IMR-90 (cell line): ENCODE measurements around the gene SLC23A1. TPM values are rescaled to one million over a fixed set of nuclear protein-coding genes. Genes with fewer than 3 reads are reported as not detected.

ENCODE experiments used
- ATAC-seq: fragments of 200-7000 bp; cut with Tn5 transposase; 2 replicates; pipeline ENCODE4 v1.9.1; 2020; ENCODE audit warnings: low read depth, mild to moderate bottlenecking, moderate library complexity
- BruUV-seq: library from RNA; stranded (reverse); fragments of 400-500 nt; replicated peaks from 2 replicates; lab custom pipeline; 2021; lab: Mats Ljungman, UMichigan
- CTCF ChIA-PET: fragments of 300-600 bp; formaldehyde crosslinking; extraction: SDS; loops from one replicate; lab custom pipeline; 2021; ENCODE audit warnings: antibody characterized with exemption; lab: Yijun Ruan, JAX
- POLR2A ChIA-PET: fragments of 300-600 bp; sonication (Branson Sonifier 250); formaldehyde crosslinking; loops from one replicate; lab custom pipeline; 2022; ENCODE audit warnings: antibody characterized with exemption; ENCODE audit not compliant: unreplicated experiment; lab: Charles Lee
- DNase-seq: peaks from one replicate; pipeline ENCODE4 v3.0.0; 2013
- H2AFZ ChIP-seq: replicated peaks from 2 replicates; pipeline ENCODE3; 2013; ENCODE audit warnings: low read length, mild to moderate bottlenecking; ENCODE audit not compliant: poor library complexity
- H2AK5ac ChIP-seq: 2 replicates; pipeline ENCODE4 v1.6.1; 2013; ENCODE audit warnings: low read depth, low read length, inconsistent platforms
- H2AK9ac ChIP-seq: replicated peaks from 2 replicates; pipeline ENCODE3; 2013; ENCODE audit warnings: mild to moderate bottlenecking, low read depth, low read length, moderate library complexity; ENCODE audit not compliant: poor library complexity
- H2BK120ac ChIP-seq: 2 replicates; pipeline ENCODE4 v1.6.1; 2013; ENCODE audit warnings: low read depth, low read length, inconsistent platforms
- H2BK15ac ChIP-seq: 3 replicates; pipeline ENCODE4 v1.6.1; 2013; ENCODE audit warnings: low read depth, low read length, inconsistent platforms
- H2BK20ac ChIP-seq: 2 replicates; pipeline ENCODE4 v1.6.1; 2013; ENCODE audit warnings: low read depth, mild to moderate bottlenecking, inconsistent platforms, low read length, moderate library complexity
- H2BK5ac ChIP-seq: 2 replicates; pipeline ENCODE4 v1.6.1; 2013; ENCODE audit warnings: mild to moderate bottlenecking, low read depth, low read length, inconsistent platforms; ENCODE audit not compliant: poor library complexity, severe bottlenecking
- H3K14ac ChIP-seq: replicated peaks from 2 replicates; pipeline ENCODE4 v1.6.1; 2013; ENCODE audit warnings: low read depth, low read length, inconsistent platforms
- H3K18ac ChIP-seq: 2 replicates; pipeline ENCODE4 v1.6.1; 2013; ENCODE audit warnings: low read depth, low read length, control low read depth
- H3K23ac ChIP-seq: 2 replicates; pipeline ENCODE4 v1.6.1; 2013; ENCODE audit warnings: low read depth, low read length, inconsistent platforms
- H3K27ac ChIP-seq: 2 replicates; pipeline ENCODE4 v1.5.1; 2013; ENCODE audit warnings: mild to moderate bottlenecking, control low read depth, low read length; ENCODE audit not compliant: insufficient read depth
- H3K27me3 ChIP-seq: 2 replicates; pipeline ENCODE4 v1.6.1; 2013; ENCODE audit warnings: low read length; ENCODE audit not compliant: control insufficient read depth, insufficient read depth
- H3K36me3 ChIP-seq: 2 replicates; pipeline ENCODE4 v1.6.1; 2013; ENCODE audit warnings: low read length, mixed read lengths; ENCODE audit not compliant: control insufficient read depth, insufficient read depth
- H3K4ac ChIP-seq: 2 replicates; pipeline ENCODE4 v1.6.1; 2013; ENCODE audit warnings: low read depth, low read length, inconsistent platforms
- H3K4me1 ChIP-seq: 2 replicates; pipeline ENCODE4 v1.6.1; 2013; ENCODE audit warnings: low read length, mixed read lengths; ENCODE audit not compliant: control insufficient read depth, insufficient read depth
- H3K4me2 ChIP-seq: 2 replicates; pipeline ENCODE4 v1.6.1; 2013; ENCODE audit warnings: low read depth, mild to moderate bottlenecking, control low read depth, low read length, moderate library complexity
- H3K4me3 ChIP-seq: 2 replicates; pipeline ENCODE4 v1.5.1; 2013; ENCODE audit warnings: low read depth, mild to moderate bottlenecking, control low read depth, low read length, moderate library complexity; ENCODE audit not compliant: insufficient read depth
- H3K56ac ChIP-seq: 2 replicates; pipeline ENCODE4 v1.6.1; 2013; ENCODE audit warnings: low read length, inconsistent platforms; ENCODE audit not compliant: insufficient read depth; ENCODE audit errors: extremely low read depth
- H3K79me1 ChIP-seq, 2 experiments: 2 replicates each; pipeline ENCODE4 v1.6.1; 2013; ENCODE audit warnings: low read length in 2 of 2, inconsistent platforms in 1 of 2, low read depth in 1 of 2
- H3K9ac ChIP-seq: 2 replicates; pipeline ENCODE4 v1.6.1; 2013; ENCODE audit warnings: low read depth, low read length, control low read depth
- H3K9me1 ChIP-seq: 2 replicates; pipeline ENCODE4 v1.6.1; 2013; ENCODE audit warnings: low read length, inconsistent platforms; ENCODE audit not compliant: insufficient read depth
- H3K9me3 ChIP-seq: 2 replicates; pipeline ENCODE4 v1.6.1; 2013; ENCODE audit warnings: low read length; ENCODE audit not compliant: control insufficient read depth, insufficient read depth
- H4K20me1 ChIP-seq: 2 replicates; pipeline ENCODE4 v1.6.1; 2013; ENCODE audit warnings: low read length, inconsistent platforms; ENCODE audit not compliant: insufficient read depth
- H4K5ac ChIP-seq: 2 replicates; pipeline ENCODE4 v1.6.1; 2013; ENCODE audit warnings: mild to moderate bottlenecking, low read depth, low read length, control low read depth
- H4K8ac ChIP-seq, 2 experiments: 2 replicates each; pipeline ENCODE4 v1.6.1; 2013; ENCODE audit warnings: low read depth in 2 of 2, low read length in 2 of 2, control low read depth in 1 of 2, inconsistent platforms in 1 of 2
- H4K91ac ChIP-seq: 2 replicates; pipeline ENCODE4 v1.6.1; 2013; ENCODE audit warnings: low read depth, low read length, inconsistent platforms; ENCODE audit not compliant: insufficient read depth
- CHD1 ChIP-seq: IDR thresholded peaks from 2 replicates; pipeline ENCODE4 v1.6.1; 2012; ENCODE audit warnings: low read depth, low read length, improper control_type of control experiment
- MAZ ChIP-seq: IDR thresholded peaks from 2 replicates; pipeline ENCODE4 v1.6.1; 2012; ENCODE audit warnings: low read depth, mild to moderate bottlenecking, low read length, improper control_type of control experiment, moderate library complexity, borderline replicate concordance
- MXI1 ChIP-seq: IDR thresholded peaks from 2 replicates; pipeline ENCODE4 v1.6.1; 2012; ENCODE audit warnings: low read depth, mild to moderate bottlenecking, low read length, moderate library complexity, borderline replicate concordance
- WGBS, 2 experiments: methylation state at CpG; one replicate each; pipeline versions ENCODE4 v1.1.5 to v1.1.7; 2013; ENCODE audit warnings: missing lambda C conversion rate in 2 of 2; ENCODE audit not compliant: insufficient read length in 1 of 2; ENCODE audit errors: extremely low coverage in 2 of 2; 5-methylcytosine and 5-hydroxymethylcytosine counted together
- dilution Hi-C: fragments of 300-500 bp; cut with HindIII; formaldehyde crosslinking; loops from one replicate; pipeline ENCODE4 v1.14.3; 2018; ENCODE audit warnings: low sequenced_read_pairs; ENCODE audit not compliant: unreplicated experiment
- in situ Hi-C: fragments of 300-500 bp; cut with MboI; formaldehyde crosslinking; loops from 3 replicates; pipeline ENCODE4 v1.14.3; 2019; ENCODE audit warnings: low sequenced_read_pairs, inconsistent platforms, mixed read lengths
- intact Hi-C: fragments of 100-400 bp; cut with micrococcal nuclease; formaldehyde crosslinking; loops from 2 replicates; pipeline ENCODE4 v1.10.0; 2022
- polyA plus RNA-seq, 3 experiments: library from polyadenylated mRNA; depleted of rRNA; stranded (reverse); fragments of >200 nt; gene quantifications; 2 replicates each; pipeline ENCODE4 v1.2.3, GENCODE V29; 2012; ENCODE audit warnings: low replicate concordance in 1 of 3
- total RNA-seq: library from RNA; depleted of rRNA; stranded (reverse); fragments of >200 nt; gene quantifications from 2 replicates; pipeline ENCODE4 v1.2.3, GENCODE V29; 2012

SLC23A1 gene
- total and polyA plus RNA-seq, 2 of the 4 experiments (the other 2 are of a cell fraction), result not detected

GRCh38 chr5:139395844-139396640 is 12.9 kb upstream of the SLC23A1 start:
- Histone ChIP-seq H3K18ac (no peak overlapping the region), H3K79me1 (no peaks in the 10 kb centered on the region), H2BK15ac (no peak overlapping the region), H3K4me3 (no peak overlapping the region), H4K8ac (no peak overlapping the region), H3K4me1 (peaks cover 3% of the 10 kb centered on the region; the same call in 1 of the 2 replicates), H3K14ac (no peak overlapping the region), H3K9ac (no peak overlapping the region), H4K5ac (no peak overlapping the region), H2AK9ac (no peak overlapping the region), H2AFZ (no peak overlapping the region), H2BK5ac (no peak overlapping the region), H3K4me2 (no peak overlapping the region), H3K4ac (no peak overlapping the region), H3K23ac (no peak overlapping the region), H3K56ac (no peak overlapping the region), H3K27me3 (peaks cover 28% of the 10 kb centered on the region), H3K9me3 (peaks cover 16% of the 10 kb centered on the region; the same call in 1 of the 2 replicates), H2BK20ac (no peak overlapping the region), H2BK120ac (no peak overlapping the region), H2AK5ac (no peak overlapping the region), H3K9me1 (no peaks in the 10 kb centered on the region), H4K91ac (no peak overlapping the region), H4K20me1 (no peaks in the 10 kb centered on the region), H3K36me3 (no peaks in the 10 kb centered on the region), H3K27ac (no peak overlapping the region)
- ChIA-PET CTCF (no interaction called here), POLR2A (no interaction called here)
- DNase-seq (no peak), ATAC-seq (no peak)
- WGBS, 2 experiments, result 56% methylated on average over 2 of the region's 8 CpGs; no CpG with 5 or more reads in 1 of the 2 experiments
- dilution Hi-C loops, result no loop called here
- intact Hi-C loops, result no loop called here
- in situ Hi-C loops, result no loop called here
- TF ChIP-seq MAZ (peak; percentile 29; the same call in 1 of the 2 replicates), CHD1 (no peak), MXI1 (no peak)
- BruUV-seq, result no TSS peak
